ENCODE measurements around the gene GATD1.

The GATD1 gene

DNA sequence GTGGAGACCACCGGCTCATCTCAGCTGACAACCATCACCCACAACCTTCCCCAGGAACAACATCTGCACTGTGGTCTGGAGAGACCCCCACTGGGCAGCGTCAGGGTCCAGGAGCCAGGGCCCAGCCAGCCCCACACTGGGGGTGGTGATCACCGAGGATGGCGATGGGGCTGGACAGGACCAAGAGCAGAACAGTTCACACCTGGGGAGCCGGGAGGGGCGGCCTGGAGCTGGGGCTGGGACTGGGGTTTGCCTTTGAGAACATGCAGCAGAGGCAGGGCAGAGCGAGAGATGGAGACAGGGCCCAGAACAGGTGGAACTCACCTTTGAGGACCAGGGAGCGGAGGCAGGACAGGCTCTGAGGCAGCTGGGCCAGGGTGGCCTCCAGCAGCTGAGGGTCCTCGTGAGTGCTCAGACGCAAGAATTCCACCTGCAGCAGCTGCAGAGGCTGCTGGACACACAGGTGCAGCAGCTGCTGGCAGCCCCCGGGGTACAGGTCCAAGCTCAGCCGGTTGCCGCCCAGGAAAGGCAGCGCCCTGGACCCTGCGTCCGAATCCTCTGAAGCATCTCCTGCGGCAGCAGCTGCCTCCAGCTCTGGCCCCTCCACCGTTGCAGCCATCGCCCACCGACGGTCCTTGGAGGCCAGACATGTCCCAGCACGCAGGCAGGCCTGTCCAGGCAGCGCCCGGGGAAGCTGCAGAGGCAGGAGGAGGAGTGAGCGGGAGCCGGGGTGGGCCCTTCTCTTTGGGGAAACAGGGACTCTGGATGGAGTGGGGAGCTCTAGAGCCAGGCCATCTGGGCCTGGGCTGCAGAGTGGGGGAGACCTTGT is 26.7 kb upstream of the GATD1 start:
- no peak for DNase-seq (ENCODE audit: extremely low read depth, low read depth)
- H3K4me3 ChIP-seq (replicated peaks; ENCODE audit: low read depth, low read length) = peak overlapping the region; percentile 75
- TF ChIP-seq, protein P1, sequence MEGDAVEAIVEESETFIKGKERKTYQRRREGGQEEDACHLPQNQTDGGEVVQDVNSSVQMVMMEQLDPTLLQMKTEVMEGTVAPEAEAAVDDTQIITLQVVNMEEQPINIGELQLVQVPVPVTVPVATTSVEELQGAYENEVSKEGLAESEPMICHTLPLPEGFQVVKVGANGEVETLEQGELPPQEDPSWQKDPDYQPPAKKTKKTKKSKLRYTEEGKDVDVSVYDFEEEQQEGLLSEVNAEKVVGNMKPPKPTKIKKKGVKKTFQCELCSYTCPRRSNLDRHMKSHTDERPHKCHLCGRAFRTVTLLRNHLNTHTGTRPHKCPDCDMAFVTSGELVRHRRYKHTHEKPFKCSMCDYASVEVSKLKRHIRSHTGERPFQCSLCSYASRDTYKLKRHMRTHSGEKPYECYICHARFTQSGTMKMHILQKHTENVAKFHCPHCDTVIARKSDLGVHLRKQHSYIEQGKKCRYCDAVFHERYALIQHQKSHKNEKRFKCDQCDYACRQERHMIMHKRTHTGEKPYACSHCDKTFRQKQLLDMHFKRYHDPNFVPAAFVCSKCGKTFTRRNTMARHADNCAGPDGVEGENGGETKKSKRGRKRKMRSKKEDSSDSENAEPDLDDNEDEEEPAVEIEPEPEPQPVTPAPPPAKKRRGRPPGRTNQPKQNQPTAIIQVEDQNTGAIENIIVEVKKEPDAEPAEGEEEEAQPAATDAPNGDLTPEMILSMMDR (IDR thresholded peaks at IDR 0.05; ENCODE audit: low read depth, low read length, missing control alignments) = no peak

DNA sequence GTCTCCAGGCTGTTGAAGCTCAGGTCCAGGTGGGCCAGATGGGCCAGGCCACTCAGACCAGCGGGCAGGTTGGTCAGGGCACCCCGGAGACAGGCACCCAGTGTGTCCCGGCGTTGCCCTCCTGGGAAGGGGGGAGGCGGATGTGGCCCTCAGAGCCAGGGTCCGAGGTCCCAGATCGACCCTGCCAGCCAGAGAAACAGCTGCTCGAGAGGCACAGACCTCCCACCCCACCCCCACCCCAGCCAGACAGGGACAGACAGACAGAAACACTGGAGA is 26.1 kb upstream of the GATD1 start:
- TF ChIP-seq, protein P1 (IDR thresholded peaks at IDR 0.05; ENCODE audit: low read depth, low read length, missing control alignments) = no peak
- H3K4me3 ChIP-seq (replicated peaks; ENCODE audit: low read depth, low read length) = peak overlapping the region; percentile 75
- DNase-seq (ENCODE audit: extremely low read depth, low read depth) = no peak

GRCh38 chr11:802693-803466 is 25.6 kb upstream of the GATD1 start:
- TF ChIP-seq, protein P1 (IDR thresholded peaks at IDR 0.05; ENCODE audit: low read depth, low read length, missing control alignments) = no peak
- peak overlapping the region; percentile 75 for H3K4me3 ChIP-seq (replicated peaks; ENCODE audit: low read depth, low read length)
- no peak for DNase-seq (ENCODE audit: extremely low read depth, low read depth)

- no peak overlapping the region for H3K4me3 ChIP-seq (replicated peaks; ENCODE audit: low read depth, low read length)
- TF ChIP-seq, protein P1 (IDR thresholded peaks at IDR 0.05; ENCODE audit: low read depth, low read length, missing control alignments) = no peak
- no peak for DNase-seq (ENCODE audit: extremely low read depth, low read depth)
Observed at GRCh38 chr11:802018-802617, 24.8 kb upstream of the GATD1 start.

DNA sequence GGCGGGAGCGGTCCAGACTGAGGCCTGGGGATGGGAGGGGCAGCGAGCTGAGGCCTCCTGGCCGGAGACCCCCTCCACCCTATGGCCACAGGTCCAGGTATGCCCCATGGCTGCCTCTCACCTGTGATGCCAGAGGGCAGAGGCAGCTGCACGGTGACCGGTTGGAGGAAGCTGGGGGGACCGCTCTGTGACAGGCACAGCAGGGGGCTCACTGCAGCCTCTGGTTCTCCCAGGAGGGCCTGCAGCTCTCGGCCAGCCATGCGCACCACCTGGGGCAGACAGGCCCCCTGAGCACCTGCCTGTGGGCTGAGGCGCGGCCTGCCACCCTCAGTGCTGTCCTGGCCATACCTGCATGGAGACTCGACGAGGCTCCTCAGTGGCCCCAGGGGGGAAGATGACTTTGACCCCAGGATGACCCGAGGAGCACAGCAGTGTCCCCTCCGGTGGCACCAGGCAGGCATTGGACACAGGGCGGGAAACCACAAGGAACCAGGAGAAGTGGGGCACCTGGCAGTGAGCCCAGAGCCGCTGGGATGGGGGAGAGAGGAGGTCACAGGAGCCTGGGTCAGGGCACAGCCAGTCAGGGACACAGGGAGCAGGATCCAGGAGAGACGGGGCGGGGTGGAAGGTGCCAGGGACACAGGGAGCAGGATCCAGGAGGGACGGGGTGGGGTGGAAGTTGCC is 24.0 kb upstream of the GATD1 start:
- no peak overlapping the region for H3K4me3 ChIP-seq (replicated peaks; ENCODE audit: low read depth, low read length)
- DNase-seq (ENCODE audit: extremely low read depth, low read depth) = no peak
- TF ChIP-seq, protein P1 (IDR thresholded peaks at IDR 0.05; ENCODE audit: low read depth, low read length, missing control alignments) = no peak

GRCh38 chr11:800473-800872 is 23.2 kb upstream of the GATD1 start:
- DNase-seq (ENCODE audit: extremely low read depth, low read depth) = no peak
- no peak overlapping the region for H3K4me3 ChIP-seq (replicated peaks; ENCODE audit: low read depth, low read length)
- TF ChIP-seq, protein P1 (IDR thresholded peaks at IDR 0.05; ENCODE audit: low read depth, low read length, missing control alignments) = no peak
